H1 (cell line): ENCODE results near the gene BCL3. TPM values are rescaled to one million over a fixed set of nuclear protein-coding genes. Genes with fewer than 3 reads are reported as not detected.
"Not testable (repeated sequence)": the region's sequence is repeated elsewhere in the genome, so short reads cannot be mapped to it uniquely, and the experiment has no call there.

Source experiments
- CTCF ChIA-PET: fragments of 300-600 bp; sonication (Branson Sonifier 250); formaldehyde crosslinking; loops from one replicate; lab custom pipeline; 2021; ENCODE audit not compliant: partially characterized antibody; lab: Charles Lee
- POLR2A ChIA-PET: fragments of 300-600 bp; sonication (Branson Sonifier 250); formaldehyde crosslinking; loops from one replicate; lab custom pipeline; 2021; ENCODE audit warnings: inconsistent platforms; ENCODE audit not compliant: partially characterized antibody; lab: Charles Lee
- DNase-seq, 2 experiments: peaks; one replicate each; pipeline versions ENCODE4 v3.0.0 to v3.0.0-alpha.2; 2010 to 2022; ENCODE audit warnings: low spot score in 2 of 2, low read depth in 1 of 2, mixed read lengths in 1 of 2
- FAIRE-seq: peaks from 2 replicates; lab custom pipeline; 2011; peaks lifted over from hg19 to GRCh38; lab: Jason Lieb, UNC
- H2AFZ ChIP-seq: 2 replicates; pipeline ENCODE4 v1.8.1; 2012; ENCODE audit warnings: low read length, inconsistent platforms
- H2AK5ac ChIP-seq: 2 replicates; pipeline ENCODE4 v1.6.1; 2013; ENCODE audit warnings: low read depth, low read length
- H2BK120ac ChIP-seq: replicated peaks from 2 replicates; pipeline ENCODE3; 2013; ENCODE audit warnings: low read depth, low read length, inconsistent platforms
- H2BK12ac ChIP-seq: 2 replicates; pipeline ENCODE4 v1.6.1; 2013; ENCODE audit warnings: low read depth, low read length
- H2BK15ac ChIP-seq: 2 replicates; pipeline ENCODE4 v1.6.1; 2013; ENCODE audit warnings: low read length
- H2BK20ac ChIP-seq: 2 replicates; pipeline ENCODE4 v1.6.1; 2013; ENCODE audit warnings: low read length
- H2BK5ac ChIP-seq: 2 replicates; pipeline ENCODE4 v1.6.1; 2013; ENCODE audit warnings: low read depth, low read length
- H3K14ac ChIP-seq: 2 replicates; pipeline ENCODE4 v1.6.1; 2013; ENCODE audit warnings: inconsistent platforms; ENCODE audit not compliant: insufficient read length
- H3K18ac ChIP-seq: 2 replicates; pipeline ENCODE4 v1.6.1; 2013; ENCODE audit warnings: low read length; ENCODE audit errors: extremely low read depth
- H3K23ac ChIP-seq: 2 replicates; pipeline ENCODE4 v1.6.1; 2013; ENCODE audit warnings: inconsistent platforms; ENCODE audit not compliant: insufficient read length
- H3K23me2 ChIP-seq: 2 replicates; pipeline ENCODE4 v1.6.1; 2013; ENCODE audit warnings: low read depth, low read length
- H3K27ac ChIP-seq: 2 replicates; pipeline ENCODE4 v1.6.1; 2011; ENCODE audit warnings: low read depth, low read length, inconsistent platforms
- H3K27me3 ChIP-seq, 4 experiments: replicated peaks in 1 of 4; 1 replicate in 1 of 4; 2 replicates in 3 of 4; pipeline versions ENCODE4 v1.6.1 to v1.8.1; 2011 to 2013; ENCODE audit warnings: low read length in 3 of 4, mild to moderate bottlenecking in 3 of 4, inconsistent platforms in 2 of 4, mixed read lengths in 2 of 4, moderate library complexity in 1 of 4; ENCODE audit not compliant: control insufficient read depth in 3 of 4, insufficient read depth in 3 of 4; ENCODE audit errors: extremely low read depth in 1 of 4
- H3K36me3 ChIP-seq, 4 experiments: 2 replicates each; pipeline versions ENCODE4 v1.6.1 to v1.8.1; 2011 to 2013; ENCODE audit warnings: mild to moderate bottlenecking in 4 of 4, low read length in 3 of 4, moderate library complexity in 2 of 4, control low read depth in 1 of 4, inconsistent platforms in 1 of 4; ENCODE audit not compliant: insufficient read depth in 4 of 4, control insufficient read depth in 2 of 4
- H3K4ac ChIP-seq: replicated peaks from 2 replicates; pipeline ENCODE3; 2013; ENCODE audit warnings: low read length, low read depth, mixed read lengths, inconsistent platforms; ENCODE audit not compliant: insufficient read length
- H3K4me1 ChIP-seq, 4 experiments: replicated peaks in 1 of 4; 1 replicate in 1 of 4; 2 replicates in 3 of 4; pipeline versions ENCODE4 v1.6.1 to v1.8.1; 2011 to 2013; ENCODE audit warnings: low read length in 3 of 4, inconsistent platforms in 2 of 4, mixed read lengths in 1 of 4; ENCODE audit not compliant: insufficient read depth in 4 of 4, control insufficient read depth in 3 of 4
- H3K4me2 ChIP-seq, 2 experiments: 2 replicates each; pipeline versions ENCODE4 v1.6.1 to v1.8.1; 2011 to 2013; ENCODE audit warnings: low read depth in 2 of 2, low read length in 2 of 2, control low read depth in 1 of 2, inconsistent platforms in 1 of 2, mild to moderate bottlenecking in 1 of 2; ENCODE audit not compliant: insufficient read depth in 1 of 2
- H3K4me3 ChIP-seq, 4 experiments: fragments of 200-600, 300-600 bp in 1 of 4; sonication (generic), shearing (Covaris generic), sonication (Bioruptor Twin) in 1 of 4; 2 replicates each; pipeline versions ENCODE4 v1.5.1 to v1.8.1; 2011 to 2016; ENCODE audit warnings: low read length in 4 of 4, low read depth in 3 of 4, control low read depth in 2 of 4, inconsistent platforms in 2 of 4, mild to moderate bottlenecking in 2 of 4, mixed read lengths in 1 of 4, moderate library complexity in 1 of 4; ENCODE audit not compliant: insufficient read depth in 2 of 4; ENCODE audit errors: extremely low read depth in 1 of 4
- H3K56ac ChIP-seq: replicated peaks from 2 replicates; pipeline ENCODE3; 2013; ENCODE audit warnings: low read depth, mild to moderate bottlenecking, mixed read lengths, low read length, inconsistent platforms; ENCODE audit not compliant: insufficient read length
- H3K79me1 ChIP-seq: 2 replicates; pipeline ENCODE4 v1.6.1; 2013; ENCODE audit warnings: low read depth, low read length, control low read depth
- H3K79me2 ChIP-seq, 2 experiments: 2 replicates each; pipeline versions ENCODE4 v1.6.1 to v1.8.1; 2012 to 2013; ENCODE audit warnings: low read length in 2 of 2, mild to moderate bottlenecking in 2 of 2, inconsistent platforms in 1 of 2; ENCODE audit not compliant: insufficient read depth in 2 of 2, control insufficient read depth in 1 of 2
- H3K9ac ChIP-seq, 4 experiments: replicated peaks in 1 of 4; 1 replicate in 1 of 4; 2 replicates in 3 of 4; pipeline versions ENCODE4 v1.6.1 to v1.8.1; 2011 to 2013; ENCODE audit warnings: low read depth in 3 of 4, low read length in 3 of 4, control low read depth in 2 of 4, mild to moderate bottlenecking in 2 of 4, moderate library complexity in 2 of 4, inconsistent platforms in 1 of 4; ENCODE audit errors: extremely low read depth in 1 of 4
- H3K9me3 ChIP-seq, 2 experiments: 2 replicates each; pipeline versions ENCODE4 v1.6.1 to v1.8.1; 2012 to 2013; ENCODE audit warnings: mild to moderate bottlenecking in 2 of 2, moderate library complexity in 2 of 2, control low read depth in 1 of 2, inconsistent platforms in 1 of 2, low read depth in 1 of 2, low read length in 1 of 2, mixed read lengths in 1 of 2; ENCODE audit not compliant: insufficient read depth in 2 of 2
- H4K20me1 ChIP-seq, 2 experiments: replicated peaks in 1 of 2; 2 replicates each; pipeline versions ENCODE3 to v1.8.1; 2011 to 2013; ENCODE audit warnings: inconsistent platforms in 2 of 2, low read length in 2 of 2, mild to moderate bottlenecking in 1 of 2; ENCODE audit not compliant: insufficient read depth in 2 of 2, control insufficient read depth in 1 of 2
- H4K5ac ChIP-seq: 2 replicates; pipeline ENCODE4 v1.6.1; 2013; ENCODE audit warnings: low read length, low read depth, mixed read lengths, inconsistent platforms; ENCODE audit not compliant: insufficient read length
- H4K8ac ChIP-seq: 2 replicates; pipeline ENCODE4 v1.8.0; 2013; ENCODE audit warnings: mild to moderate bottlenecking, moderate library complexity, low read length, inconsistent platforms; ENCODE audit not compliant: insufficient read depth; ENCODE audit errors: extremely low read depth
- H4K91ac ChIP-seq: replicated peaks from 2 replicates; pipeline ENCODE3; 2013; ENCODE audit warnings: low read length, mixed read lengths, inconsistent platforms; ENCODE audit not compliant: insufficient read length
- BCL11A ChIP-seq, 2 experiments: IDR thresholded peaks; one replicate each; pipeline ENCODE4 v1.6.1; 2011; ENCODE audit warnings: low read depth in 2 of 2, low read length in 2 of 2, mild to moderate bottlenecking in 2 of 2
- CHD2 ChIP-seq: IDR thresholded peaks from 2 replicates; pipeline ENCODE4 v1.6.1; 2012; ENCODE audit warnings: low read length, improper control_type of control experiment
- CREB1 ChIP-seq: IDR thresholded peaks from 2 replicates; pipeline ENCODE4 v1.6.1; 2012; ENCODE audit warnings: inconsistent platforms
- FOSL1 ChIP-seq: IDR thresholded peaks from 2 replicates; pipeline ENCODE4 v1.6.1; 2011; ENCODE audit warnings: mild to moderate bottlenecking, low read depth, low read length, moderate library complexity; ENCODE audit not compliant: insufficient read depth
- HDAC2 ChIP-seq, 2 experiments: fragments of 300-600 bp in 1 of 2; sonication (generic) in 1 of 2; IDR thresholded peaks; 2 replicates each; pipeline ENCODE4 v1.6.1; 2011 to 2012; ENCODE audit warnings: low read depth in 2 of 2, low read length in 2 of 2, mild to moderate bottlenecking in 2 of 2, moderate library complexity in 2 of 2, borderline replicate concordance in 1 of 2, inconsistent platforms in 1 of 2
- RFX5 ChIP-seq: IDR thresholded peaks from 2 replicates; pipeline ENCODE4 v1.6.1; 2011; ENCODE audit warnings: low read depth, low read length, improper control_type of control experiment, borderline replicate concordance
- WGBS, 2 experiments: shearing (Covaris generic) in 1 of 2; methylation state at CpG; one replicate each; pipeline versions ENCODE4 v1.1.6 to v1.1.7; 2013 to 2015; ENCODE audit warnings: low lambda C conversion rate in 2 of 2, mixed read lengths in 2 of 2, inconsistent platforms in 1 of 2, low coverage in 1 of 2, missing lambda C conversion rate in 1 of 2; ENCODE audit not compliant: insufficient replicate concordance in 2 of 2, insufficient coverage in 1 of 2, insufficient read length in 1 of 2; ENCODE audit errors: extremely low coverage in 1 of 2, missing lambda C conversion rate in 1 of 2; 5-methylcytosine and 5-hydroxymethylcytosine counted together
- polyA plus RNA-seq, 7 experiments: library from polyadenylated mRNA; depleted of rRNA in 3 of 7; stranded (reverse) in 5 of 7; unstranded in 2 of 7; fragments of >200 nt in 5 of 7; fragments of 200-250 nt in 2 of 7; gene quantifications; 1 replicate in 5 of 7; 2 replicates in 1 of 7; 4 replicates in 1 of 7; pipeline versions ENCODE4 v1.2.1 to v1.2.3, GENCODE V29; 2011 to 2013; ENCODE audit warnings: missing spikeins in 2 of 7, mixed read lengths in 2 of 7
- total RNA-seq: library from RNA; stranded (reverse); fragmentation: NEBNext Ultra II Directional; extraction: Animal tissue kit (Norgen Biotek cat#: 25700); gene quantifications from 2 replicates; pipeline ENCODE4 v1.2.1, GENCODE V29; 2021

The BCL3 gene
- total and polyA plus RNA-seq, 2 of the 8 experiments (the other 6 are each of a cell fraction or from before 2014, with no cell fraction given) = 0.88 to 2.4 TPM

DNA sequence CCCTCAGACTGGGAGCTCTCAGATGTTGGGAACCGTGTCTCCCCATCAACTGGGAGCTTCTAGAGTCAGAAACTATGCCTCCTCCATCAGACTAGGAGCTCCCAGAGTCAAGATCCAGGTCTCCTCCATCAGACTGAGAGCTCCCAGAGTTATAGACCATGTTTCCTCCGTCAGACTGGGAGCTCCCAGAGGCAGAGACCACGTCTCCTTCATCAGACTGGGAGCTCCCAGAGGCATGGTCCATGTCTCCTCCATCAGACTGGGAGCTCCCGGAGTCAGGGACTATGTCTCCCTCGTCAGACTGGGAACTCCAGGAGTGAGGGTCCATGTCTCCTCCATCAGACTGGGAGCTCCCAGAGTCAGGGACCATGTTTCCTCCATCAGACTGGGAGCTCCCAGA is 39.6 kb upstream of the BCL3 start (continued):
- TF ChIP-seq FOSL1 = no peak
- no peak for TF ChIP-seq BCL11A (IDR thresholded peaks at IDR 0.05; ENCODE audit: low read depth in 2 of 2, low read length in 2 of 2)
- no peak for TF ChIP-seq CHD2
- no peak for TF ChIP-seq RFX5
- no peak for TF ChIP-seq HDAC2 (IDR thresholded peaks at IDR 0.05; ENCODE audit: borderline replicate concordance in 1 of 2, low read depth in 2 of 2, low read length in 2 of 2)
- no peak for TF ChIP-seq CREB1

DNA sequence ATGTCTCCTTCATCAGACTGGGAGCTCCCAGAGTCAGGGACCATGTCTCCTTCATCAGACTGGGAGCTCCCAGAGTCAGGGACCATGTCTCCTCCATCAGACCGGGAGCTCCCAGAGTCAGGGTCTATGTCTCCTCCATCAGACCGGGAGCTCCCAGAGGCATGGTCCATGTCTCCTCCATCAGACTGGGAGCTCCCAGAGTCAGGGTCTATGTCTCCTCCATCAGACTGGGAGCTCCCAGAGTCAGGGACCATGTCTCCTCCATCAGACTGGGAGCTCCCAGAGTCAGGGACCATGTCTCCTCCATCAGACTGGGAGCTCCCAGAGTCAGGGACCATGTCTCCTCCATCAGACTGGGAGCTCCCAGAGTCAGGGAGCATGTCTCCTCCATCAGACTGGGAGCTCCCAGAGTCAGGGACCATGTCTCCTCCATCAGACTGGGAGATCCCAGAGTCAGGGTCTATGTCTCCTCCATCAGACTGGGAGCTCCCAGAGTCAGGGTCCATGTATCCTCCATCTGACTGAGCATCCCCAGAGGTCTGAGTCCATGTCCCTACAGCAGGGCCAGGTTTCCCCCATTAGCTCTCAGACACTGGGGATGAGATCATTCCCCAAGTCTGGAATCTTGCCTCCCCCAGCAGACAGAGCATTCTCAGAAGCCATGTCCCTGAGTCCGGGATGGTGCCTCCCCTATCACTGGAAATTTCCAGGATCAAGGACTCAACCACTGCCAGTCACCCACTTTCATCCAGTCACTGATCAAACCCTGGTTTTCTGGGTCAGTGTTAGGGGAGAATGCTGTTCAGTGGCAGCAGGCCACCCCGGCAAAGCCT is 38.9 kb upstream of the BCL3 start:
- POLR2A ChIA-PET = interaction anchor here (0.6 to 1.5 kb wide), 2 partner anchors 9 to 383 kb away, joined by 3 to 5 read pairs; no protein-coding TSS in a partner anchor
- H3K18ac ChIP-seq = not testable (repeated sequence)
- 80% methylated on average over 4 of the region's 4 CpGs; no CpG with 5 or more reads in 1 of the 2 experiments for WGBS, 2 experiments

More for the DNA sequence above, 38.9 kb upstream of the BCL3 start:
- DNase-seq, H3K79me2 ChIP-seq, H3K14ac ChIP-seq, H4K91ac ChIP-seq, H3K4ac ChIP-seq, H2AFZ ChIP-seq, H3K4me2 ChIP-seq, H4K5ac ChIP-seq, H3K9ac ChIP-seq, H4K8ac ChIP-seq, H2BK120ac ChIP-seq, H3K27me3 ChIP-seq, FAIRE-seq, H3K9me3 ChIP-seq, H2BK15ac ChIP-seq, H3K23ac ChIP-seq, H3K27ac ChIP-seq, H2BK12ac ChIP-seq, H2AK5ac ChIP-seq, H3K4me1 ChIP-seq, H2BK5ac ChIP-seq, H2BK20ac ChIP-seq, H4K20me1 ChIP-seq, H3K56ac ChIP-seq, H3K36me3 ChIP-seq, H3K4me3 ChIP-seq, H3K79me1 ChIP-seq, H3K23me2 ChIP-seq: not testable (repeated sequence)
- CTCF ChIA-PET = interaction anchor here (1.0 to 2.4 kb wide), 7 partner anchors 15 to 75 kb away, joined by 3 to 9 read pairs (median 4); no protein-coding TSS in a partner anchor
